ENCODE results near the gene ATP11B.

The ATP11B gene

DNA sequence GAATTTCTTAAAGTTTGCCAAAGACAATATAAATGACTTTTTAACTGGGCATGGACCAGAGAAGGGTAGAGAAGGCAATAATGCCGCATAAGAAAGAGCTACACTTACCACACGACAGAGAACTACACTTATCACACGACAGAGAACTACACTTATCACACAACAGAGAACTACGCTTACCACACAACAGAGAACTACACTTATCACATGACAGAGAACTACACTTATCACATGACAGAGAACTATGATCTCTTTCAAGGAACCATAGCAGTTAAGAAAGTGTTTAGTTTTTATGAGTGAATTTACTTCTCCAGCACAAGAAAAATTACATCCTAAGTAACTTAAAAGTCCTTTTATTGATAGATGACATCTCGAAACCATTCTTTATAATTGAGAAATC is 155.0 kb downstream of the ATP11B start:
- H3K27ac ChIP-seq = no peak overlapping the region
- no peak for DNase-seq
- H3K36me3 ChIP-seq (replicated peaks) = peaks cover 10% of the 10 kb centered on the region
- no peak overlapping the region for H3K4me3 ChIP-seq (ENCODE audit: low read depth, low read length)
- no peaks in the 10 kb centered on the region for H3K27me3 ChIP-seq (replicated peaks)
- TF ChIP-seq, protein P1, sequence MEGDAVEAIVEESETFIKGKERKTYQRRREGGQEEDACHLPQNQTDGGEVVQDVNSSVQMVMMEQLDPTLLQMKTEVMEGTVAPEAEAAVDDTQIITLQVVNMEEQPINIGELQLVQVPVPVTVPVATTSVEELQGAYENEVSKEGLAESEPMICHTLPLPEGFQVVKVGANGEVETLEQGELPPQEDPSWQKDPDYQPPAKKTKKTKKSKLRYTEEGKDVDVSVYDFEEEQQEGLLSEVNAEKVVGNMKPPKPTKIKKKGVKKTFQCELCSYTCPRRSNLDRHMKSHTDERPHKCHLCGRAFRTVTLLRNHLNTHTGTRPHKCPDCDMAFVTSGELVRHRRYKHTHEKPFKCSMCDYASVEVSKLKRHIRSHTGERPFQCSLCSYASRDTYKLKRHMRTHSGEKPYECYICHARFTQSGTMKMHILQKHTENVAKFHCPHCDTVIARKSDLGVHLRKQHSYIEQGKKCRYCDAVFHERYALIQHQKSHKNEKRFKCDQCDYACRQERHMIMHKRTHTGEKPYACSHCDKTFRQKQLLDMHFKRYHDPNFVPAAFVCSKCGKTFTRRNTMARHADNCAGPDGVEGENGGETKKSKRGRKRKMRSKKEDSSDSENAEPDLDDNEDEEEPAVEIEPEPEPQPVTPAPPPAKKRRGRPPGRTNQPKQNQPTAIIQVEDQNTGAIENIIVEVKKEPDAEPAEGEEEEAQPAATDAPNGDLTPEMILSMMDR (IDR thresholded peaks at IDR 0.05; ENCODE audit: low read depth, low read length, missing control alignments) = no peak
- in situ Hi-C loops (cut with HindIII; ENCODE audit: low pct_ligation_motif_present, low sequenced_read_pairs) = no loop called here

DNA sequence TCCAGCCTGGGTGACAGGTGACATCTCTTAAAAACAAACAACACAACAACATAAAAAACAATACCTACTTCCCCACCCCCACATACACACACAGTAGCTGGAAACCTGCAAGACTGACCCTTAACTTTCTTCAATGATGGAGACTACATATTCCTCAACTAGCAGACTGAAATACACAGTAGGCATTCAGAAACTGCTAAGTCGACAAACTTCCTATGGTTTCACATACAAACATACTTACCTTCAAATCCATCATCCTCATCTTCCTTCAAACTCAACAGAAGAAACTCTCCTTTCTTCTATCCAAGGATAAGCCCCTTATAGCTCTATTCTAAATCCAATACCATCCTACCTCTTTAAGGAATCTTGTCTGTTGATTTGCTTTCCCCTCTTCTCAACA is 156.4 kb downstream of the ATP11B start:
- in situ Hi-C loops (cut with HindIII; ENCODE audit: low pct_ligation_motif_present, low sequenced_read_pairs) = no loop called here

DNA sequence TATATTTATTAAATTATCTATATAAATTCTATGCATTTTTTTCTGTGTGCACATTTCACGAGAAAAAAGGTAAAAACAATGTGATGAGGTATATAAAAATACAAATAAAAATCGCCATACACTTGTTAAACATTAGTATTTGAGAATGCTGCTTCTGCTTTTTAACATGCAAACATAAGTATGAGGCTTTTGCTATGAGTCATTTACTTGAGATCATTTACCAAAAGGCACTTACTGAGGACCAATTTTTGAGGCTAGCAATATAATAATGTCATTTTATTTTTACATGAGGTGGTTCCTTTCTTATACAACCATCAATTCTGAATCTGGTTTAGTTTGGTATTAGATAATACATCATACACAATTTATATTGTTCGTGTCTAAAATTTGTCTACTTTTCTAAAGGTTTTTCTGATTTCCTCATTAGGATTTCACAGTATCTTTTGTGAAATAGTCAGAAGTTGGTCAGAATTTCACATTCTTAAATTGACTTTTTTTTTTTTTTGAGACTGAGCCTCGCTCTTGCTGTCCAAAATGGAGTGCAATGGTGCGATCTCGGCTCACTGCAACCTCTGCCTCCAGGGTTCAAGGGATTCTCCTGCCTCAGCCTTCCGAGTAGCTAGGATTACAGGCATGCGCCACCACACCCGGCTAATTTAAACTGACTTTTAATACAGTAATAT is 161.4 kb downstream of the ATP11B start:
- no peak overlapping the region for H3K27ac ChIP-seq
- DNase-seq = no peak
- in situ Hi-C loops (cut with HindIII; ENCODE audit: low pct_ligation_motif_present, low sequenced_read_pairs) = no loop called here
- no peak overlapping the region for H3K4me3 ChIP-seq (ENCODE audit: low read depth, low read length)
- TF ChIP-seq, protein P1 (IDR thresholded peaks at IDR 0.05; ENCODE audit: low read depth, low read length, missing control alignments) = no peak
- H3K36me3 ChIP-seq (replicated peaks) = no peaks in the 10 kb centered on the region
- H3K27me3 ChIP-seq (replicated peaks) = no peaks in the 10 kb centered on the region

More for the DNA sequence above, 156.4 kb downstream of the ATP11B start:
- H3K27ac ChIP-seq = no peak overlapping the region
- H3K27me3 ChIP-seq (replicated peaks) = no peaks in the 10 kb centered on the region
- peaks cover 10% of the 10 kb centered on the region for H3K36me3 ChIP-seq (replicated peaks)
- TF ChIP-seq, protein P1 (IDR thresholded peaks at IDR 0.05; ENCODE audit: low read depth, low read length, missing control alignments) = no peak
- H3K4me3 ChIP-seq (ENCODE audit: low read depth, low read length) = no peak overlapping the region
- DNase-seq = no peak

DNA sequence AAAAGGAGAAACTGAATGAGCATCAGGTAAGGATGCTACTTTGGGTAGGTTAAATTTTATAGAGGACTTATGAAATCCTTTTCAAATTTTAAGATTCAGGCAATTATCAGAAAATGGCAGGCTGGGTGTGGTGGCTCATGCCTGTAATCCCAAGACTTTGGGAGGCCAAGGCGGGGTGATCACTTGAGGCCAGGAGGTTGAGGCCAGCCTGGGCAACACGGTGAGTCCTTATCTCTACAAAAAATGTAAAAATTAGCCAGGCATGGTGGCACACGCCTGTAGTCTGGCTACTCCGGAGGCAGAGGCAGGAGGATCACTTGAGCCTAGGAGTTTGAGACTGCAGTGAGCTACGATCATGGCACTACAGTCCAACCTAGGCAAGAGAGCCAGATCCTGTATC is 163.9 kb downstream of the ATP11B start:
- TF ChIP-seq, protein P1 (IDR thresholded peaks at IDR 0.05; ENCODE audit: low read depth, low read length, missing control alignments) = no peak
- no peak overlapping the region for H3K27ac ChIP-seq
- DNase-seq = no peak
- no peaks in the 10 kb centered on the region for H3K27me3 ChIP-seq (replicated peaks)
- in situ Hi-C loops (cut with HindIII; ENCODE audit: low pct_ligation_motif_present, low sequenced_read_pairs) = no loop called here
- H3K4me3 ChIP-seq (ENCODE audit: low read depth, low read length) = no peak overlapping the region
- no peaks in the 10 kb centered on the region for H3K36me3 ChIP-seq (replicated peaks)

DNA sequence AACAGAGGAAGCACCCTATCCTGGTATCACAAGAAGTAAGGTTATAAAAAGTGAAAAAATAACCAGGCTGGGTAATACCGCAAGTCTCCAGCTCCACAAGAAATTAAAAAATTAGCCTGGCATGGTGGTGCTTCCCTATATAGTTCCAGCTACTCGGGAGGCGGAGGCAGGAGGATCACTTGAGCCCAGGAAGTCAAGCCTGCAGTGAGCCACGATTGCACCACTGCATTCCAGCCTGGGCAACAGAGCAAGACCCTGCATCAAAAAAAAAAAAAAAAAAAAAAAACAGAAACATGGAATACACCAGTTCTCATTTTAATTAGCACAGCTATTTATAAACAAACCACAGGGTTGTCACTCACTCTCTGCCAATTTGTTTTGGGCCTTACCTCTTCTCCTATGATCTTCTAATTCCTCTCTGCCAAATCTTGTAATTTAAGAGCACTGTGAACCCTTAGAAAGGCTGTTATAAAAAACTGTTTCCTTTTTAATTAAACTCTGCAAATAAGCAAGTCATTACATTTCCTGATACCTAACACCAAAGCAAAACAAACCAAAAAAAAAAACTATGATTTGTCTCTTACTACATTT is 164.5 kb downstream of the ATP11B start:
- H3K27me3 ChIP-seq (replicated peaks) = no peaks in the 10 kb centered on the region
- in situ Hi-C loops (cut with HindIII; ENCODE audit: low pct_ligation_motif_present, low sequenced_read_pairs) = no loop called here
- TF ChIP-seq, protein P1 (IDR thresholded peaks at IDR 0.05; ENCODE audit: low read depth, low read length, missing control alignments) = no peak
- H3K4me3 ChIP-seq (ENCODE audit: low read depth, low read length) = no peak overlapping the region
- DNase-seq = no peak
- H3K36me3 ChIP-seq (replicated peaks) = no peaks in the 10 kb centered on the region
- no peak overlapping the region for H3K27ac ChIP-seq
